Activated CD4-positive, alpha-beta T cell treated with anti-CD3 and anti-CD28 coated beads, Interleukin-2, amount 50 U/mL, for 48 hours (primary cell): ENCODE measurements around the gene OR10V1.

Source experiments
- DNase-seq, 2 experiments: peaks; one replicate each; pipeline ENCODE4 v3.0.0-alpha.2; 2020

OR10V1 gene

DNA sequence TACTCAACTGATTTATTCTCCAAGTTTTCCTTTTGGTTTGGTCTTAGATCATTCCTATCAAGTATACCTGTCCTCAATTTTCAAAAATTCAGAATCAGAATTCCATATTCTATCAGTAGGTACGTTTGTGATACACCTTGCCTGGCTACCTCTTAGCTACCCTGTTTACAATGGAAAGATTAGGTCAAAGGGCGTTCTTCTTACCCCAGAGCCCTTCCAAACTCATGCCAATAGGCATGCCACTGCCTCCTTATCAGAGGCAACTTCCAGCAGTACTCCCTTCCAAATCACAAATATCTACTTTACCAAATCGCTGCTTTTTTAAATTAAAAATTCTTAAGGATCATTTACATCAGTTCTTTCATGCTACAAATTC lies 45.8 kb downstream of the OR10V1 start:
- no peak for DNase-seq

DNA sequence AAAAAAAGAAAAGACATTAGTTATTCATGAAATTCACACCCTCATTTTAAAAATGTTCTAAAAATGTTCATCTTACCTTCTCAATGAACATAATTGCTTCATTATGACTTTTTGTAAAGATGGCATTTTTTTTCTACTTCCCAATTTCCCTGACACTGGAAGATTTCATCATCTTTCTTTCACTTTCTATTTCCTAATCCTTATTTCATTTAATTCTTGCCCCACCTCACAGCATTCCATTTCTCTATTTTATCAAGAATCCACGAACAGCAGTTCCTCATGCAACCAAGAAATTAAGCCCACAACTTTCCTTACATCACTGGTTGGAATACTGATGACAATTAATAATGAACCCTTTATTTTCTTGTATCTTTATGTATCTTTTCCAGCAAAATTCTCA lies 46.7 kb downstream of the OR10V1 start:
- no peak for DNase-seq
